Mucosa of descending colon (tissue), 3 donors: Measurements from ENCODE around the gene SEMA4F. TPM values are rescaled to one million over a fixed set of nuclear protein-coding genes. Genes with fewer than 3 reads are reported as not detected.

ENCODE experiments used
- ATAC-seq: fragments of 200-7000 bp; cut with Tn5 transposase; one replicate; pipeline ENCODE4 v1.9.1; 2020; ENCODE audit warnings: mild to moderate bottlenecking, moderate library complexity
- DNase-seq, 3 donors: peaks; one replicate each; pipeline ENCODE4 v3.0.0-alpha.2; 2020
- H3K36me3 ChIP-seq: fragments of 200-600 bp; one replicate; pipeline ENCODE4 v1.8.0; 2021; ENCODE audit warnings: low read depth, mild to moderate bottlenecking
- H3K4me1 ChIP-seq: fragments of 200-600 bp; one replicate; pipeline ENCODE4 v1.8.0; 2021; ENCODE audit warnings: low read depth, mild to moderate bottlenecking
- H3K4me3 ChIP-seq: fragments of 200-600 bp; one replicate; pipeline ENCODE4 v1.8.0; 2021; ENCODE audit warnings: mild to moderate bottlenecking
- H3K9me3 ChIP-seq: fragments of 200-600 bp; one replicate; pipeline ENCODE4 v1.8.0; 2021; ENCODE audit warnings: mild to moderate bottlenecking
- intact Hi-C, 2 donors: fragments of 100-400 bp; cut with DNase I in 1 of 2; cut with micrococcal nuclease in 1 of 2; formaldehyde crosslinking; loops; one replicate each; pipeline versions ENCODE4 v1.11.0 to v1.11.1; 2022; cut with DNase I, micrococcal nuclease
- total RNA-seq, 3 donors: library from RNA; stranded (reverse); fragmentation: NEBNext Ultra II Directional in 2 of 3; extraction: Animal tissue kit (Norgen Biotek cat#: 25700) in 2 of 3; gene quantifications; one replicate each; pipeline versions ENCODE4 v1.2.1 to v1.2.4, GENCODE V29; 2021 to 2023
- TF ChIP-seq, protein P1 (sequence below): fragments of 200-600 bp; IDR thresholded peaks from one replicate; pipeline ENCODE4 v1.8.0; 2022; ENCODE audit warnings: antibody characterized with exemption, mild to moderate bottlenecking
- donor health status: DM: no; HTN: no; CAD: no; lungs with moderate emphysema.
- donor health status: DM: no; HTN: no; CAD: no.
- donor health status: DM: no; HTN: yes; CAD: no.

SEMA4F gene
- total RNA-seq, 3 donors from 2014 or later: 3.9 to 5.7 (median 4.4) TPM

DNA sequence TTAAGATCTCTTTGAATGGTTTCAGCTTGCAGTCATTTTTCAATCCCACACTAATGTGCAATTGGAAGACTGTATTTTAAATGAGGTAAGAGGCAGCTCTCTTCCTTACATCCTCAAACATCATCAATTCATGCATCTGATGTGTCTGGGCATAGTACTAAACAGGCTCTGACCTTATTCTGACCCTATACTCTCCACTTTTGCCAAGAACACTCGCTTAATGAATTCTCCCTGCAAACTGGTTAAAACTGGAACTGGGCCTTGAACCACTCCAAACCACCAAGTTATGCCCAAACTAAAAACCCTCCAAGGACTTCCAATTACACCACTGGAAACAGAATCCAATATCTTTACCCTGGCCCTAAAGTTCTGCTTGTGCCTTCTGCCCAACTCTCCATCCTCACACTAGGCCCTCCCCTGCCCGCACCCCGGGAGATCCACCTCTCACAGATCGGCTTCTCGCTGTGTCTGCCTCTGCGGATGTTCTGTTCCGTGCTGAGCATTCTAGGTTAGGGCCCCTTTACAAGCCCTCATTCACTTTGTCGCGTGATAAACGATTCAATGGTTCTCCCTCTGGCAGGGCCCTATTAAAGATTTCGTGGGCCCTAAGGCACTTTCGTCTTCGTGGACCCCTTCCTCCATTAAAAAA, 7.1 kb upstream of the SEMA4F start:
- ATAC-seq: no peak
- no peaks in the 10 kb centered on the region for H3K9me3 ChIP-seq
- TF ChIP-seq, protein P1, sequence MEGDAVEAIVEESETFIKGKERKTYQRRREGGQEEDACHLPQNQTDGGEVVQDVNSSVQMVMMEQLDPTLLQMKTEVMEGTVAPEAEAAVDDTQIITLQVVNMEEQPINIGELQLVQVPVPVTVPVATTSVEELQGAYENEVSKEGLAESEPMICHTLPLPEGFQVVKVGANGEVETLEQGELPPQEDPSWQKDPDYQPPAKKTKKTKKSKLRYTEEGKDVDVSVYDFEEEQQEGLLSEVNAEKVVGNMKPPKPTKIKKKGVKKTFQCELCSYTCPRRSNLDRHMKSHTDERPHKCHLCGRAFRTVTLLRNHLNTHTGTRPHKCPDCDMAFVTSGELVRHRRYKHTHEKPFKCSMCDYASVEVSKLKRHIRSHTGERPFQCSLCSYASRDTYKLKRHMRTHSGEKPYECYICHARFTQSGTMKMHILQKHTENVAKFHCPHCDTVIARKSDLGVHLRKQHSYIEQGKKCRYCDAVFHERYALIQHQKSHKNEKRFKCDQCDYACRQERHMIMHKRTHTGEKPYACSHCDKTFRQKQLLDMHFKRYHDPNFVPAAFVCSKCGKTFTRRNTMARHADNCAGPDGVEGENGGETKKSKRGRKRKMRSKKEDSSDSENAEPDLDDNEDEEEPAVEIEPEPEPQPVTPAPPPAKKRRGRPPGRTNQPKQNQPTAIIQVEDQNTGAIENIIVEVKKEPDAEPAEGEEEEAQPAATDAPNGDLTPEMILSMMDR: no peak
- H3K4me3 ChIP-seq: no peak overlapping the region
- intact Hi-C loops: no loop called here
- no peak for DNase-seq
- no peaks in the 10 kb centered on the region for H3K4me1 ChIP-seq
- no peaks in the 10 kb centered on the region for H3K36me3 ChIP-seq

DNA sequence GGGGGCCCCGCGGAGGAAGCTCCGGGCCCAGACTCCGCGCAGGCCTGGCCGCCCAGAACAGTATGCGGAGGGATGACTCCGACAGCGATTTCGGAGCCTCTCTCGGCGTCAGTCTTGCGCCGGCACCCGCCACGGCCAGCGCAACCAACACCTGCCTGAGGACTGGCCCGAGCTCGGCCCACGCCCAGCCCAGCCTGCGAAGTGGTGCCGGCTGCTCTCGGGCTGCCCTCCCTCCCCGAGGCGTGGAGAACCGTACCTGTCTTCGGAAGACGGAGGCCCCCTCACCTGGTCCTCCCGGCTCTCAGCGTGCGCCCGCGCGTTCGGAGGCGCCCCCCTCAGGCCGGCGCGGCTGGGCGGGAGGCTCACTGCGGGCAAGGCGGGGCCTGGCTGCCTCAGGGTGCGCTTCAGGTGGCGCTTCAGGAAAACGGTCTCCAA, 6.0 kb upstream of the SEMA4F start, which contains the start of gene M1AP:
TSS of gene M1AP (minus strand) at position 322 of the 435 bp plus-strand sequence. CDS start 8,055 bp downstream, outside the sequence.
- Histone ChIP-seq H3K36me3 (no peaks in the 10 kb centered on the region), H3K9me3 (no peaks in the 10 kb centered on the region), H3K4me3 (no peak within 1 kb of the TSS), H3K4me1 (no peaks in the 10 kb centered on the region)
- TF ChIP-seq, protein P1: no peak
- peak; percentile 9 to 51 (median 29) for DNase-seq
- no peak for ATAC-seq
- intact Hi-C loops: no loop called here

DNA sequence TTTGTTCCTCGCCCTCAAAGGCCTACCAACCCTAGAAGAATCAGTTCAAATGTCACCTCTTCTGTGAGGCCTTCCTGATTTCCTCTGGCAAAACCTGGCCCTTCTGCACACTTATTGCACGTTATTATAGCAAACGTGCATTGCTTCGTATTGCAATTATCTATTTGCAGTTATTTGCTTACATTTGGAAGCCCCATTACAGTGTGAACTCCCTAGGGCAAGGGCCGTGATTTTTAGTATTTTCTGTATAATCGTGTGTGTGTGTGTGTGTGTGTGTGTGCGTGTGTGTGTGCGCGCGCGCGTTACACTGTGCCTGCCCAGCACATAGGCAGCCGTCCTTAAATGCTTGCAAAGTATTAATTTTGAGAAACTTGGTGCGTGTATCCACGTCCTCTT, 460 bp upstream of the SEMA4F start:
- TF ChIP-seq, protein P1: no peak
- Histone ChIP-seq H3K4me3 (peak overlapping the region; percentile 38), H3K36me3 (no peaks in the 10 kb centered on the region), H3K9me3 (no peaks in the 10 kb centered on the region), H3K4me1 (peaks cover 3% of the 10 kb centered on the region)
- DNase-seq (no peak), ATAC-seq (peak; percentile 46)
- intact Hi-C loops: no loop called here

DNA sequence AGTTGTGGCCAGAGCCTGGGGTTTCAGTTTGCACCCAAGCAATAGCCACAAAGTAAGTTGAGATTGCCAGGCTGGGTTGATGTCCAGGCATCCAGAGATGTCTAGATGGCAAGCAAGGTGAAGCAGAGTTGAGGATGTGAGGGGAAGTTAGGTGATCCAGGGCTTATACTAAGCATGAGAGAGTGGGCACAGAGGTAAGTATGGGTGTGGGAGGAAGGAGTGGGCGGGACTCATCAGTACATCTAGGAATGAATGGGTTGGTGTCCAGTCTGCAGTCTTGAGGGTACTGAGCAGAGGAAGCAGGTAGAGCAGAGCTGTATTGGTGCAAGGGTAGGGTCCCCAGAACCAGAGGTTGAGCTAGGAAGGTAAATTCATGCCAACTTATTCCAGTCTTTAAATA, 1.5 kb downstream of the SEMA4F start:
- intact Hi-C loops: no loop called here
- H3K4me1 ChIP-seq: peaks cover 3% of the 10 kb centered on the region
- no peak overlapping the region for H3K4me3 ChIP-seq
- no peaks in the 10 kb centered on the region for H3K9me3 ChIP-seq
- no peak for DNase-seq
- no peak for ATAC-seq
- TF ChIP-seq, protein P1: no peak
- no peaks in the 10 kb centered on the region for H3K36me3 ChIP-seq

DNA sequence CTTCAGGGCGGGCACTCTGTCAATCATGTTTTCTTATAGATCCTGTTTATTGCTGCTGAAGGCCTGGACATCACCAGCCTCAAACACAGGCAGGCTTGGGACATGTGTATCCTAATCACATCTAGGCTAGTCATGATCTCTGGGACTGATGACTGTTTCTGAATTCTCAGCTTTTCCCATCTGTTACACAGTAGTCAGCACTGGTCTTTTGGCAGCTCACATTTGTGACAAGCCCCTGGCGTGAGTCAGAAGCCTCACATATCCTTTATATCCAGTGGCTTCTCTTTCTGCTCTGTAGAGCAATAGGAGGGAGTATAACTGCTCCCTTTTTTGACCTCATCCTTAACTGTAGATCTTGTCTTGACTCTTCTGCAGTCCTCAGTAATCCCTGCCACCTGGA, 4.5 kb downstream of the SEMA4F start:
- H3K9me3 ChIP-seq: no peaks in the 10 kb centered on the region
- intact Hi-C loops: no loop called here
- DNase-seq (no peak), ATAC-seq (no peak)
- H3K4me3 ChIP-seq: no peak overlapping the region
- H3K36me3 ChIP-seq: no peaks in the 10 kb centered on the region
- TF ChIP-seq, protein P1: no peak
- peaks cover 3% of the 10 kb centered on the region for H3K4me1 ChIP-seq

DNA sequence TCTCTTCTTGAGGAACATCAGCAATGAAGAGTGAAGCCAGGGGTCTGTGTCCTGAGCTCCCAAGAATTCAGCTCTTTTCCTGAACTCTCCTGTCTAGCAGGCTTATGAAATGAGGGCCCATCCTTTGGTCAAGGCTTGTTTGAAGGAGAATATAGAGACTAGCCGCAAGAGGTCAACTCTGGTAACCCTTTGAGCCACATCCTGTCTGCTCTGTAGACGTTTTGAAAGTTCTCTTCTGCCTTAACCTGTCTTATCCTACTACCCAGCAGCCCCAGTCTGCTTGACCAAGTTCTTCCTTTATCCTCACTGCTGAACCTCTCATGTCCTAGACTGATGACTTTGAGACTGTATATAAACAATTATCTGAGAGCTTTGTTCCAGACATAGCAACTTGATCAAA, 5.4 kb downstream of the SEMA4F start:
- ATAC-seq: no peak
- TF ChIP-seq, protein P1: no peak
- no peaks in the 10 kb centered on the region for H3K9me3 ChIP-seq
- no peak for DNase-seq
- no peak overlapping the region for H3K4me3 ChIP-seq
- H3K4me1 ChIP-seq: peaks cover 3% of the 10 kb centered on the region
- no peaks in the 10 kb centered on the region for H3K36me3 ChIP-seq
- intact Hi-C loops: no loop called here
